ENCODE measurements around the gene KMT2C. TPM values are rescaled to one million over a fixed set of nuclear protein-coding genes. Genes with fewer than 3 reads are reported as not detected.

Gene KMT2C
- total and polyA plus RNA-seq, 2 of the 8 experiments (the other 6 are each of a cell fraction or from before 2014, with no cell fraction given) = 9.1 to 40.8 TPM

DNA sequence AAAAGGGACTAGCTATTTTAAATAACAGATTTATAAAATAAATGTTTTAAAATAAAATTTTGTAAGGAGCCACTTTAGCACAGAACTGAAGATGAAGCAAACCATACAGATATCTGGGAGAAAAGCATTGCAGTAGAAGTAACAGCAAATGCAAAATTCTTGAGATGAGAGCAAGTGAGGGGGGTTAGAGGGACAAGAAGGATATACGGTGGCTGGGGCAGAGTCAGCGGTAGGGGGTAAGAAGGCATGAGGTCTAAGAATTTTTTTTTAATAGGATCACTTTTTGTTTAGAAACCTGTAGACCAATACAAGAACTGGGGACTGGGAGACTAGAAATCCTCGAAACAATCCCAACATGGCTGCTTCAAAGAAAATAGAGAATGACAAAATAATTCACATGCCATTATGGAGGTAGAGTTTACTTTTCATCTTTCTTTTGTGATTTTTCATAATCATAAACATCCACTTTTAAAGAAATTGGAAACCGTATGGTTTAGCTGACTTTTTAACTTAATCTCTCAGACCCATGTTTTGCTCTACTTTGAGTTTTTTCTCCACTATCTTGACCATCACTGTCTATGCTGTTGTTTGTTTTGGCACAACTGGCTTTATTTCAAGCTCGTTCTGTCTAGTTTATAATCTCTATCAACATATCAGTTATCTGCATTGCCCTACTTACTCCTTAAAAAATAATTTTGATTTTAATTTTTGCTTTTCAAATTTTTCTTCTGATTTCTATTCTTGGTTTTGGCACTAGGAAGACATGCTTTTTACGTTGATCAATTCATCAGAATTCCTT lies 73.5 kb downstream of the KMT2C start:
- ChIA-PET POLR2A (ENCODE audit: partially characterized antibody) (no interaction called here), CTCF (ENCODE audit: partially characterized antibody) (no interaction called here)
- H3K18ac ChIP-seq (ENCODE audit: extremely low read depth, low read length) = no peak overlapping the region
- peaks cover 4% of the 10 kb centered on the region; the same call in 1 of the 2 replicates for H3K79me1 ChIP-seq (ENCODE audit: low read depth, low read length)
- no peak overlapping the region for H3K4ac ChIP-seq (replicated peaks; ENCODE audit: insufficient read length, low read depth, low read length)
- no peaks in the 10 kb centered on the region for H3K4me1 ChIP-seq (replicated peaks in 1 of 4; ENCODE audit: control insufficient read depth in 3 of 4, insufficient read depth in 4 of 4, low read length in 3 of 4)
- FAIRE-seq (no peak), DNase-seq (ENCODE audit: low read depth in 1 of 2, low spot score in 2 of 2) (no peak)
- H4K8ac ChIP-seq (ENCODE audit: extremely low read depth, insufficient read depth, low read length) = no peak overlapping the region
- no peak overlapping the region for H3K23ac ChIP-seq (ENCODE audit: insufficient read length)
- H3K79me2 ChIP-seq (ENCODE audit: control insufficient read depth in 1 of 2, insufficient read depth in 2 of 2, low read length in 2 of 2) = peaks cover 3 to 76% of the 10 kb centered on the region in 2 experiments; a peak in 3 of 4 replicates
- H4K91ac ChIP-seq (replicated peaks; ENCODE audit: insufficient read length, low read length) = no peak overlapping the region
- H2BK15ac ChIP-seq (ENCODE audit: low read length) = no peak overlapping the region
- H3K9me3 ChIP-seq (ENCODE audit: insufficient read depth in 2 of 2, low read depth in 1 of 2, low read length in 1 of 2) = no peaks in the 10 kb centered on the region
- H3K27me3 ChIP-seq (replicated peaks in 1 of 4; ENCODE audit: control insufficient read depth in 3 of 4, extremely low read depth in 1 of 4, insufficient read depth in 3 of 4, low read length in 3 of 4) = no peaks in the 10 kb centered on the region
- no peak overlapping the region for H2AK5ac ChIP-seq (ENCODE audit: low read depth, low read length)
- no peaks in the 10 kb centered on the region for H3K36me3 ChIP-seq (ENCODE audit: control insufficient read depth in 2 of 4, insufficient read depth in 4 of 4, low read length in 3 of 4)
- no peak overlapping the region for H3K4me2 ChIP-seq (ENCODE audit: insufficient read depth in 1 of 2, low read depth in 2 of 2, low read length in 2 of 2)
- WGBS, 2 experiments (ENCODE audit: extremely low coverage in 1 of 2, insufficient coverage in 1 of 2, insufficient read length in 1 of 2, insufficient replicate concordance in 2 of 2, low coverage in 1 of 2, low lambda C conversion rate in 2 of 2, missing lambda C conversion rate in 1 of 2) = 79% methylated on average over 6 of the region's 6 CpGs; no CpG with 5 or more reads in 1 of the 2 experiments
- H2AFZ ChIP-seq (ENCODE audit: low read length) = no peak overlapping the region
- H3K56ac ChIP-seq (replicated peaks; ENCODE audit: insufficient read length, low read depth, low read length) = no peak overlapping the region
- no peak overlapping the region for H3K9ac ChIP-seq (replicated peaks in 1 of 4; ENCODE audit: extremely low read depth in 1 of 4, low read depth in 3 of 4, low read length in 3 of 4)
- H2BK5ac ChIP-seq (ENCODE audit: low read depth, low read length) = no peak overlapping the region
- H4K20me1 ChIP-seq (replicated peaks in 1 of 2; ENCODE audit: control insufficient read depth in 1 of 2, insufficient read depth in 2 of 2, low read length in 2 of 2) = no peaks in the 10 kb centered on the region
- no peak overlapping the region for H2BK20ac ChIP-seq (ENCODE audit: low read length)
- no peak overlapping the region for H3K27ac ChIP-seq (ENCODE audit: low read depth, low read length)
- H3K23me2 ChIP-seq (ENCODE audit: low read depth, low read length) = no peaks in the 10 kb centered on the region
- no peak overlapping the region for H3K14ac ChIP-seq (ENCODE audit: insufficient read length)
- H2BK120ac ChIP-seq (replicated peaks; ENCODE audit: low read depth, low read length) = no peak overlapping the region
- no peak overlapping the region for H3K4me3 ChIP-seq (ENCODE audit: extremely low read depth in 1 of 4, insufficient read depth in 2 of 4, low read depth in 3 of 4, low read length in 4 of 4)
- H4K5ac ChIP-seq (ENCODE audit: insufficient read length, low read depth, low read length) = no peak overlapping the region
- H2BK12ac ChIP-seq (ENCODE audit: low read depth, low read length) = no peak overlapping the region
- TF ChIP-seq CREB1 (IDR thresholded peaks at IDR 0.05) = no peak
- TF ChIP-seq KDM5A (IDR thresholded peaks at IDR 0.05; ENCODE audit: low read length) = no peak
- TF ChIP-seq ZNF274 (IDR thresholded peaks at IDR 0.05; ENCODE audit: borderline replicate concordance, extremely low read depth, low read length) = no peak
- no peak for TF ChIP-seq NRF1 (IDR thresholded peaks at IDR 0.05; ENCODE audit: low read depth, low read length)
- TF ChIP-seq HDAC6 (IDR thresholded peaks at IDR 0.05; ENCODE audit: low read depth, low read length) = no peak
- no peak for TF ChIP-seq CEBPB (IDR thresholded peaks at IDR 0.05; ENCODE audit: low read depth, low read length)
- TF ChIP-seq, protein P1, sequence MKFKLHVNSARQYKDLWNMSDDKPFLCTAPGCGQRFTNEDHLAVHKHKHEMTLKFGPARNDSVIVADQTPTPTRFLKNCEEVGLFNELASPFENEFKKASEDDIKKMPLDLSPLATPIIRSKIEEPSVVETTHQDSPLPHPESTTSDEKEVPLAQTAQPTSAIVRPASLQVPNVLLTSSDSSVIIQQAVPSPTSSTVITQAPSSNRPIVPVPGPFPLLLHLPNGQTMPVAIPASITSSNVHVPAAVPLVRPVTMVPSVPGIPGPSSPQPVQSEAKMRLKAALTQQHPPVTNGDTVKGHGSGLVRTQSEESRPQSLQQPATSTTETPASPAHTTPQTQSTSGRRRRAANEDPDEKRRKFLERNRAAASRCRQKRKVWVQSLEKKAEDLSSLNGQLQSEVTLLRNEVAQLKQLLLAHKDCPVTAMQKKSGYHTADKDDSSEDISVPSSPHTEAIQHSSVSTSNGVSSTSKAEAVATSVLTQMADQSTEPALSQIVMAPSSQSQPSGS (IDR thresholded peaks at IDR 0.05; ENCODE audit: low read length) = no peak
- no peak for TF ChIP-seq PHF8 (conservative IDR thresholded peaks at IDR 0.05; ENCODE audit: low read depth, low read length)
- no peak for TF ChIP-seq RXRA (IDR thresholded peaks at IDR 0.05; ENCODE audit: insufficient read depth, low read depth, low read length)
- TF ChIP-seq POLR2A (IDR thresholded peaks at IDR 0.05; ENCODE audit: control extremely low read depth in 1 of 2, low read depth in 2 of 2, low read length in 2 of 2) = no peak
- TF ChIP-seq, protein P2, sequence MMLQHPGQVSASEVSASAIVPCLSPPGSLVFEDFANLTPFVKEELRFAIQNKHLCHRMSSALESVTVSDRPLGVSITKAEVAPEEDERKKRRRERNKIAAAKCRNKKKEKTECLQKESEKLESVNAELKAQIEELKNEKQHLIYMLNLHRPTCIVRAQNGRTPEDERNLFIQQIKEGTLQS (IDR thresholded peaks at IDR 0.05; ENCODE audit: insufficient read depth, low read depth, low read length) = no peak
- TF ChIP-seq SIRT6 (IDR thresholded peaks at IDR 0.05; ENCODE audit: low read length) = no peak

All from H1 (cell line).